ENCODE data around the gene PYGO1.
"Not testable (repeated sequence)": the region's sequence is repeated elsewhere in the genome, so short reads cannot be mapped to it uniquely, and the experiment has no call there.

PYGO1 gene

GRCh38 chr15:55588070-55588814, at the start of gene PYGO1:
PYGO1 (minus strand) TSS chr15:55588345; CDS start chr15:55587883, 462 bp downstream.
- in situ Hi-C loops (cut with MboI; ENCODE audit: low sequenced_read_pairs): no loop called here

- in situ Hi-C loops (cut with MboI; ENCODE audit: low sequenced_read_pairs): no loop called here
Measured at GRCh38 chr15:55637086-55637485, 48.9 kb upstream of the PYGO1 start.

GRCh38 chr15:55633731-55634130, 45.6 kb upstream of the PYGO1 start:
- in situ Hi-C loops (cut with MboI; ENCODE audit: low sequenced_read_pairs): no loop called here

GRCh38 chr15:55632434-55632833, 44.3 kb upstream of the PYGO1 start:
- in situ Hi-C loops (cut with MboI; ENCODE audit: low sequenced_read_pairs): no loop called here

GRCh38 chr15:55630858-55631257, 42.7 kb upstream of the PYGO1 start:
- in situ Hi-C loops (cut with MboI; ENCODE audit: low sequenced_read_pairs): no loop called here

GRCh38 chr15:55628369-55628730, 40.2 kb upstream of the PYGO1 start:
- in situ Hi-C loops (cut with MboI; ENCODE audit: low sequenced_read_pairs): no loop called here

GRCh38 chr15:55627730-55628368, 39.7 kb upstream of the PYGO1 start:
- in situ Hi-C loops (cut with MboI; ENCODE audit: low sequenced_read_pairs): no loop called here

GRCh38 chr15:55619783-55620182, 31.6 kb upstream of the PYGO1 start:
- in situ Hi-C loops (cut with MboI; ENCODE audit: low sequenced_read_pairs): no loop called here

GRCh38 chr15:55618387-55618786, 30.2 kb upstream of the PYGO1 start:
- in situ Hi-C loops (cut with MboI; ENCODE audit: low sequenced_read_pairs): no loop called here

- in situ Hi-C loops (cut with MboI; ENCODE audit: low sequenced_read_pairs): no loop called here
Measured at GRCh38 chr15:55615445-55615844, 27.3 kb upstream of the PYGO1 start.

- in situ Hi-C loops (cut with MboI; ENCODE audit: low sequenced_read_pairs): no loop called here
Measured at GRCh38 chr15:55613727-55614126, 25.6 kb upstream of the PYGO1 start.

- in situ Hi-C loops (cut with MboI; ENCODE audit: low sequenced_read_pairs): no loop called here
Measured at GRCh38 chr15:55606214-55606613, 18.1 kb upstream of the PYGO1 start.

GRCh38 chr15:55601374-55601773, 13.2 kb upstream of the PYGO1 start:
- in situ Hi-C loops (cut with MboI; ENCODE audit: low sequenced_read_pairs): no loop called here

- in situ Hi-C loops (cut with MboI; ENCODE audit: low sequenced_read_pairs): no loop called here
Measured at GRCh38 chr15:55599439-55599838, 11.3 kb upstream of the PYGO1 start.

- in situ Hi-C loops (cut with MboI; ENCODE audit: low sequenced_read_pairs): not testable (repeated sequence)
Measured at GRCh38 chr15:55593019-55593418, 4.9 kb upstream of the PYGO1 start.

GRCh38 chr15:55590788-55591187, 2.6 kb upstream of the PYGO1 start:
- in situ Hi-C loops (cut with MboI; ENCODE audit: low sequenced_read_pairs): no loop called here

GRCh38 chr15:55589287-55589686, 1.1 kb upstream of the PYGO1 start:
- in situ Hi-C loops (cut with MboI; ENCODE audit: low sequenced_read_pairs): no loop called here

GRCh38 chr15:55588815-55589115, 620 bp upstream of the PYGO1 start:
- in situ Hi-C loops (cut with MboI; ENCODE audit: low sequenced_read_pairs): no loop called here

GRCh38 chr15:55587321-55588069, 650 bp downstream of the PYGO1 start:
- in situ Hi-C loops (cut with MboI; ENCODE audit: low sequenced_read_pairs): no loop called here

- in situ Hi-C loops (cut with MboI; ENCODE audit: low sequenced_read_pairs): no loop called here
Measured at GRCh38 chr15:55586808-55587207, 1.3 kb downstream of the PYGO1 start.

GRCh38 chr15:55576943-55577342, 11.2 kb downstream of the PYGO1 start:
- in situ Hi-C loops (cut with MboI; ENCODE audit: low sequenced_read_pairs): no loop called here

- in situ Hi-C loops (cut with MboI; ENCODE audit: low sequenced_read_pairs): no loop called here
Measured at GRCh38 chr15:55574096-55574495, 14.0 kb downstream of the PYGO1 start.
